Hepatocyte (in vitro differentiated cells): ENCODE measurements around the gene PGK1.
"Not testable (repeated sequence)": the region's sequence is repeated elsewhere in the genome, so short reads cannot be mapped to it uniquely, and the experiment has no call there.

ENCODE experiments used
- EZH2 ChIP-seq: fragments of 200-600 bp; sonication (generic); IDR thresholded peaks from 2 replicates; pipeline ENCODE4 v1.6.1; 2016; ENCODE audit warnings: antibody characterized with exemption, mild to moderate bottlenecking, borderline replicate concordance
- TF ChIP-seq, protein P1 (sequence below): fragments of 200-600 bp; sonication (generic); IDR thresholded peaks from 2 replicates; pipeline ENCODE4 v1.5.1; 2016; ENCODE audit warnings: antibody characterized with exemption, mild to moderate bottlenecking; ENCODE audit not compliant: poor library complexity

GRCh38 chrX:78081413-78081812 lies 22.6 kb upstream of the PGK1 start:
- TF ChIP-seq, protein P1, sequence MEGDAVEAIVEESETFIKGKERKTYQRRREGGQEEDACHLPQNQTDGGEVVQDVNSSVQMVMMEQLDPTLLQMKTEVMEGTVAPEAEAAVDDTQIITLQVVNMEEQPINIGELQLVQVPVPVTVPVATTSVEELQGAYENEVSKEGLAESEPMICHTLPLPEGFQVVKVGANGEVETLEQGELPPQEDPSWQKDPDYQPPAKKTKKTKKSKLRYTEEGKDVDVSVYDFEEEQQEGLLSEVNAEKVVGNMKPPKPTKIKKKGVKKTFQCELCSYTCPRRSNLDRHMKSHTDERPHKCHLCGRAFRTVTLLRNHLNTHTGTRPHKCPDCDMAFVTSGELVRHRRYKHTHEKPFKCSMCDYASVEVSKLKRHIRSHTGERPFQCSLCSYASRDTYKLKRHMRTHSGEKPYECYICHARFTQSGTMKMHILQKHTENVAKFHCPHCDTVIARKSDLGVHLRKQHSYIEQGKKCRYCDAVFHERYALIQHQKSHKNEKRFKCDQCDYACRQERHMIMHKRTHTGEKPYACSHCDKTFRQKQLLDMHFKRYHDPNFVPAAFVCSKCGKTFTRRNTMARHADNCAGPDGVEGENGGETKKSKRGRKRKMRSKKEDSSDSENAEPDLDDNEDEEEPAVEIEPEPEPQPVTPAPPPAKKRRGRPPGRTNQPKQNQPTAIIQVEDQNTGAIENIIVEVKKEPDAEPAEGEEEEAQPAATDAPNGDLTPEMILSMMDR: not testable (repeated sequence)
- TF ChIP-seq EZH2: not testable (repeated sequence)
